CD4-positive, CD25-positive, alpha-beta regulatory T cell (primary cell): ENCODE data around the gene ERVK3-1. TPM values are rescaled to one million over a fixed set of nuclear protein-coding genes. Genes with fewer than 3 reads are reported as not detected.
"Not testable (repeated sequence)": the region's sequence is repeated elsewhere in the genome, so short reads cannot be mapped to it uniquely, and the experiment has no call there.

Experiments used
- ATAC-seq, 2 donors: fragments of 150-1000 bp; cut with Tn5 transposase; one replicate each; pipeline ENCODE4 v1.10.0; 2021; ENCODE audit warnings: low read depth in 2 of 2, moderate number of reproducible peaks in 2 of 2, moderate library complexity in 1 of 2
- DNase-seq, 3 donors: peaks; one replicate each; pipeline versions ENCODE4 v3.0.0 to v3.0.0-alpha.2; 2012 to 2022; ENCODE audit warnings: mixed read lengths in 1 of 3
- H3K27ac ChIP-seq: one replicate; pipeline ENCODE4 v1.7.0; 2013; ENCODE audit warnings: mild to moderate bottlenecking, low read length; ENCODE audit not compliant: insufficient read depth, poor library complexity, severe bottlenecking
- H3K27me3 ChIP-seq: one replicate; pipeline ENCODE4 v1.7.0; 2013; ENCODE audit warnings: low read length; ENCODE audit not compliant: control insufficient read depth, insufficient read depth
- H3K36me3 ChIP-seq: one replicate; pipeline ENCODE4 v1.7.0; 2013; ENCODE audit warnings: mild to moderate bottlenecking, low read length, moderate library complexity; ENCODE audit not compliant: control insufficient read depth, insufficient read depth
- H3K4me1 ChIP-seq: 2 replicates; pipeline ENCODE4 v1.7.0; 2013; ENCODE audit warnings: mild to moderate bottlenecking, low read length; ENCODE audit not compliant: insufficient read depth, control insufficient read depth, poor library complexity, severe bottlenecking
- H3K4me3 ChIP-seq: one replicate; pipeline ENCODE4 v1.7.0; 2013; ENCODE audit warnings: low read depth, mild to moderate bottlenecking, low read length, moderate library complexity
- H3K9me3 ChIP-seq, 2 experiments: 1 replicate in 1 of 2; 2 replicates in 1 of 2; pipeline ENCODE4 v1.7.0; 2013; ENCODE audit warnings: low read length in 2 of 2, mild to moderate bottlenecking in 1 of 2, moderate library complexity in 1 of 2; ENCODE audit not compliant: control insufficient read depth in 2 of 2
- H3K27ac Mint-ChIP-seq, 3 donors: one replicate each; pipeline ENCODE4 v1.8.0; 2020 to 2022; ENCODE audit warnings: mild to moderate bottlenecking in 3 of 3, mixed read lengths in 3 of 3, moderate library complexity in 2 of 3
- H3K27me3 Mint-ChIP-seq: one replicate; pipeline ENCODE4 v1.8.0; 2022; ENCODE audit warnings: mild to moderate bottlenecking, mixed read lengths
- H3K36me3 Mint-ChIP-seq: one replicate; pipeline ENCODE4 v1.8.0; 2020; ENCODE audit warnings: mixed read lengths
- H3K4me1 Mint-ChIP-seq, 4 donors: one replicate each; pipeline ENCODE4 v1.8.0; 2020 to 2022; ENCODE audit warnings: mixed read lengths in 4 of 4, mild to moderate bottlenecking in 1 of 4
- H3K4me3 Mint-ChIP-seq, 4 donors: one replicate each; pipeline ENCODE4 v1.8.0; 2020 to 2022; ENCODE audit warnings: mild to moderate bottlenecking in 4 of 4, mixed read lengths in 4 of 4, moderate library complexity in 3 of 4
- H3K9me3 Mint-ChIP-seq, 7 donors: one replicate each; pipeline ENCODE4 v1.8.0; 2020 to 2022; ENCODE audit warnings: mixed read lengths in 7 of 7, mild to moderate bottlenecking in 3 of 7, moderate library complexity in 2 of 7
- polyA plus RNA-seq, 4 donors: library from polyadenylated mRNA; unstranded; fragments of 300-500 nt; fragmentation: Illumina TruSeq; gene quantifications; one replicate each; pipeline ENCODE4 v1.2.3, GENCODE V29; 2021
- total RNA-seq: library from RNA; stranded (reverse); gene quantifications from one replicate; pipeline ENCODE4 v1.2.3, GENCODE V29; 2022

ERVK3-1 gene
- total RNA-seq (117 TPM), polyA plus RNA-seq (10 to 100 TPM; 65.9 to 85.8 (median 77.4) TPM)

GRCh38 chr19:58305065-58305931, at the start of gene ERVK3-1:
Gene ERVK3-1, plus strand, starts transcription at chr19:58305377. Its CDS starts 6,792 bp downstream, at chr19:58312169.
- peaks cover 12 to 61% (median 35%) of the 10 kb centered on the region in 4 donors for H3K4me1 Mint-ChIP-seq
- DNase-seq (peak; percentile 92 to 99 (median 94)), ATAC-seq (peak; percentile 99)
- H3K27me3 Mint-ChIP-seq = no peaks in the 10 kb centered on the region
- H3K27ac Mint-ChIP-seq = peak within 1 kb of the TSS; percentile 100
- H3K4me3 ChIP-seq = peak within 1 kb of the TSS; percentile 93
- H3K36me3 ChIP-seq = peaks cover 32% of the 10 kb centered on the region
- H3K27ac ChIP-seq = peak within 1 kb of the TSS; percentile 92
- H3K4me3 Mint-ChIP-seq = peak within 1 kb of the TSS; percentile 95 to 100 (median 98)
- peaks cover 38% of the 10 kb centered on the region for H3K36me3 Mint-ChIP-seq
- H3K27me3 ChIP-seq = no peaks in the 10 kb centered on the region
- H3K9me3 ChIP-seq = peaks cover 2 to 4% of the 10 kb centered on the region in 2 experiments
- peaks cover 15% of the 10 kb centered on the region for H3K4me1 ChIP-seq
- peaks cover 0 to 12% (median 0%) of the 10 kb centered on the region in 7 donors for H3K9me3 Mint-ChIP-seq

DNA sequence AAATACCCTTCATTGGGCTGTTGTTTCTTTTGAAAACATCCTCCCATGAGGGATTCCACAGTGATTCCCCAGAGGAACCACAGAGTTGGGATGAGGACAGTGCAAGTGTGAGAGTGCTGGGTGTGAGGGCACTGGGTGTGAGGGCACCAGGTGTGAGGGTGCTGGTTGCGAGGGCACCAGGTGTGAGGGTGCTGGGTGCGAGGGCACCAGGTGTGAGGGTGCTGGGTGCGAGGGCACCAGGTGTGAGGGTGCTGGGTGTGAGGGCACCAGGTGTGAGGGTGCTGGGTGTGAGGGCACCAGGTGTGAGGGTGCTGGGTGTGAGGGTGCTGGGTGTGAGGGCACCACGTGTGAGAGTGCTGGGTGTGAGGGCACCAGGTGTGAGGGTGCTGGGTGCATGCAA, 46.9 kb upstream of the ERVK3-1 start:
- H3K27me3 ChIP-seq, ATAC-seq, H3K27ac ChIP-seq, H3K4me3 ChIP-seq, H3K4me1 ChIP-seq, H3K4me1 Mint-ChIP-seq, H3K4me3 Mint-ChIP-seq, DNase-seq, H3K27me3 Mint-ChIP-seq, H3K27ac Mint-ChIP-seq: not testable (repeated sequence)
- H3K36me3 ChIP-seq = peaks cover 68% of the 10 kb centered on the region
- Mint-ChIP-seq H3K36me3 (peaks cover 64% of the 10 kb centered on the region), H3K9me3 (peaks cover 0 to 89% (median 15%) of the 10 kb centered on the region in 7 donors)
- peaks cover 79 to 99% of the 10 kb centered on the region in 2 experiments for H3K9me3 ChIP-seq

DNA sequence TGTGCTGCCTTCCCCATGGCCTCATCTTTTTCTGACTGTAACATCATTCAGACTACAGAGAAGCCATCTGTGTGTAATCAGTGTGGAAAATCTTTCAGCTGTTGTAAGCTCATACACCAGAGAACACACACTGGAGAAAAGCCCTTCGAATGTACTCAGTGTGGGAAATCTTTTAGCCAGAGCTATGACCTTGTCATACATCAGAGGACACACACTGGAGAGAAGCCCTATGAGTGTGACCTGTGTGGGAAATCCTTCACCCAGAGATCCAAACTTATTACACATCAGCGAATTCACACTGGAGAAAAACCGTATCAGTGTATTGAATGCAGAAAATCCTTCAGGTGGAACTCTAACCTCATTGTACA, 43.6 kb upstream of the ERVK3-1 start:
- H3K27me3 Mint-ChIP-seq = no peaks in the 10 kb centered on the region
- Histone ChIP-seq H3K36me3 (peaks cover 49% of the 10 kb centered on the region), H3K4me1 (no peaks in the 10 kb centered on the region), H3K27ac (no peak overlapping the region), H3K9me3 (peaks cover 76 to 98% of the 10 kb centered on the region in 2 experiments), H3K4me3 (peak overlapping the region; percentile 38), H3K27me3 (no peaks in the 10 kb centered on the region)
- H3K27ac Mint-ChIP-seq = peak overlapping the region in 1 of 3 donors; percentile 14
- H3K36me3 Mint-ChIP-seq = peaks cover 48% of the 10 kb centered on the region
- H3K9me3 Mint-ChIP-seq = peaks cover 0 to 85% (median 11%) of the 10 kb centered on the region in 7 donors
- no peak for ATAC-seq
- H3K4me1 Mint-ChIP-seq = no peaks in the 10 kb centered on the region
- DNase-seq = no peak
- H3K4me3 Mint-ChIP-seq = no peak overlapping the region

GRCh38 chr19:58261968-58262921, 42.9 kb upstream of the ERVK3-1 start:
- no peaks in the 10 kb centered on the region for H3K4me1 ChIP-seq
- Mint-ChIP-seq H3K27me3 (no peaks in the 10 kb centered on the region), H3K27ac (no peak overlapping the region), H3K4me3 (peak overlapping the region in 2 of 4 donors; percentile 33 to 43), H3K4me1 (no peaks in the 10 kb centered on the region), H3K9me3 (peaks cover 0 to 84% (median 11%) of the 10 kb centered on the region in 7 donors), H3K36me3 (peaks cover 46% of the 10 kb centered on the region)
- peaks cover 49% of the 10 kb centered on the region for H3K36me3 ChIP-seq
- H3K4me3 ChIP-seq = peak overlapping the region; percentile 38
- H3K27me3 ChIP-seq = no peaks in the 10 kb centered on the region
- peaks cover 77 to 99% of the 10 kb centered on the region in 2 experiments for H3K9me3 ChIP-seq
- DNase-seq = no peak
- no peak overlapping the region for H3K27ac ChIP-seq
- no peak for ATAC-seq

GRCh38 chr19:58262922-58263296, 42.3 kb upstream of the ERVK3-1 start:
- Histone ChIP-seq H3K4me3 (peak overlapping the region; percentile 26), H3K4me1 (no peaks in the 10 kb centered on the region), H3K36me3 (peaks cover 46% of the 10 kb centered on the region), H3K27me3 (no peaks in the 10 kb centered on the region), H3K9me3 (peaks cover 70 to 96% of the 10 kb centered on the region in 2 experiments), H3K27ac (no peak overlapping the region)
- Mint-ChIP-seq H3K27ac (no peak overlapping the region), H3K9me3 (peaks cover 0 to 77% (median 11%) of the 10 kb centered on the region in 7 donors), H3K36me3 (peaks cover 40% of the 10 kb centered on the region), H3K4me3 (peak overlapping the region in 1 of 4 donors; percentile 15), H3K27me3 (no peaks in the 10 kb centered on the region), H3K4me1 (no peaks in the 10 kb centered on the region)
- DNase-seq = no peak
- ATAC-seq = no peak

DNA sequence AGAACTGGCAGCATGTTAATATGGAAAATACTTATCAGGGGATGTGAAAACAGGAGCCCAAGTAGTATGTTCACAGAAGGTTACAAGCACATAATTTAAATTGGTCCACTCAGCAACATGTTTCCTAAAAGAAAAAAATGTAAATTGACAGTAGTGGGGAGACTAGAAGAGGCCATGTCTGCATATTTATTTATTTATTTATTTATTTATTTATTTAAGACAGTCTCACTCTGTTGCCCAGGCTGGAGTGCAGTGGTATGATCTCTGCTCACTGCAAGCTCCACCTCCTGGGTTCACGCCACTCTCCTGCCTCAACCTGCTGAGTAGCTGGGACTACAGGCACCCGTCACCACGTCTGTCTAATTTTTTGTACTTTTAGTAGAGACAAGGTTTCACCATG, 40.1 kb upstream of the ERVK3-1 start:
- no peak overlapping the region for H3K4me3 Mint-ChIP-seq
- Histone ChIP-seq H3K36me3 (peaks cover 33% of the 10 kb centered on the region), H3K4me1 (no peaks in the 10 kb centered on the region), H3K27ac (no peak overlapping the region), H3K9me3 (peaks cover 66 to 94% of the 10 kb centered on the region in 2 experiments), H3K4me3 (no peak overlapping the region), H3K27me3 (no peaks in the 10 kb centered on the region)
- H3K27me3 Mint-ChIP-seq = no peaks in the 10 kb centered on the region
- ATAC-seq (no peak), DNase-seq (no peak)
- H3K9me3 Mint-ChIP-seq = peaks cover 0 to 74% (median 10%) of the 10 kb centered on the region in 7 donors
- H3K4me1 Mint-ChIP-seq = no peaks in the 10 kb centered on the region
- peaks cover 29% of the 10 kb centered on the region for H3K36me3 Mint-ChIP-seq
- no peak overlapping the region for H3K27ac Mint-ChIP-seq

- H3K4me1 Mint-ChIP-seq = no peaks in the 10 kb centered on the region
- peaks cover 52 to 93% of the 10 kb centered on the region in 2 experiments for H3K9me3 ChIP-seq
- no peaks in the 10 kb centered on the region for H3K27me3 Mint-ChIP-seq
- H3K36me3 Mint-ChIP-seq = peaks cover 27% of the 10 kb centered on the region
- H3K36me3 ChIP-seq = peaks cover 17% of the 10 kb centered on the region
- no peak overlapping the region for H3K4me3 Mint-ChIP-seq
- H3K9me3 Mint-ChIP-seq = peaks cover 0 to 66% (median 14%) of the 10 kb centered on the region in 7 donors
- H3K4me3 ChIP-seq = no peak overlapping the region
- H3K27me3 ChIP-seq = no peaks in the 10 kb centered on the region
- peak overlapping the region in 1 of 3 donors; percentile 12 for H3K27ac Mint-ChIP-seq
- no peaks in the 10 kb centered on the region for H3K4me1 ChIP-seq
- no peak for DNase-seq
- no peak overlapping the region for H3K27ac ChIP-seq
- ATAC-seq = no peak
Observed at GRCh38 chr19:58268344-58268743, 36.8 kb upstream of the ERVK3-1 start.
